SK-MEL-5 (cell line): ENCODE measurements around the gene MZF1. TPM values are rescaled to one million over a fixed set of nuclear protein-coding genes. Genes with fewer than 3 reads are reported as not detected.

Source experiments
- DNase-seq: peaks from one replicate; pipeline ENCODE4 v3.0.0-alpha.2; 2016; ENCODE audit warnings: low read depth, low spot score
- in situ Hi-C: cut with HindIII; loops from 2 replicates; pipeline ENCODE4 v1.10.0; 2016; ENCODE audit warnings: low sequenced_read_pairs, high pct_unique_total_duplicates, low pct_unique_long_range_greater_than_20kb
- total RNA-seq: library from RNA; depleted of rRNA; stranded (reverse); fragments of >200 nt; shearing (Covaris generic); gene quantifications from 2 replicates; pipeline ENCODE4 v1.2.3, GENCODE V29; 2014

Gene MZF1
- total RNA-seq, 1 experiment from 2014 or later = 5.4 TPM

GRCh38 chr19:58572026-58572817 lies 913 bp downstream of the MZF1 start:
- in situ Hi-C loops = no loop called here
- DNase-seq = no peak

- DNase-seq = no peak
- in situ Hi-C loops = no loop called here
These were observed 1.6 kb downstream of the MZF1 start for GRCh38 chr19:58571575-58571947.

- in situ Hi-C loops = no loop called here
- no peak for DNase-seq
These were observed 2.2 kb downstream of the MZF1 start for GRCh38 chr19:58570770-58571574.

GRCh38 chr19:58569943-58570670 lies 3.0 kb downstream of the MZF1 start:
- DNase-seq = no peak
- in situ Hi-C loops = no loop called here

- in situ Hi-C loops = no loop called here
- no peak for DNase-seq
These were observed 3.8 kb downstream of the MZF1 start for GRCh38 chr19:58569191-58569942.

- in situ Hi-C loops = no loop called here
- no peak for DNase-seq
These were observed 4.5 kb downstream of the MZF1 start for GRCh38 chr19:58568453-58569130.

- no peak for DNase-seq
- in situ Hi-C loops = no loop called here
These were observed 6.1 kb downstream of the MZF1 start for GRCh38 chr19:58566989-58567388.

GRCh38 chr19:58563823-58564222 lies 9.3 kb downstream of the MZF1 start:
- in situ Hi-C loops = no loop called here

GRCh38 chr19:58563034-58563573 lies 10.0 kb downstream of the MZF1 start:
- in situ Hi-C loops = no loop called here
- DNase-seq = no peak

More at GRCh38 chr19:58563823-58564222, 9.3 kb downstream of the MZF1 start:
- no peak for DNase-seq

- in situ Hi-C loops = no loop called here
- no peak for DNase-seq
These were observed 10.8 kb downstream of the MZF1 start for GRCh38 chr19:58562122-58563033.

- DNase-seq = no peak
- in situ Hi-C loops = no loop called here
These were observed 11.6 kb downstream of the MZF1 start for GRCh38 chr19:58561373-58562121.

- in situ Hi-C loops = no loop called here
- no peak for DNase-seq
These were observed 12.2 kb downstream of the MZF1 start for GRCh38 chr19:58560921-58561320.

- in situ Hi-C loops = no loop called here
- no peak for DNase-seq
These were observed 12.9 kb downstream of the MZF1 start for GRCh38 chr19:58560007-58560887.

GRCh38 chr19:58559275-58560006 lies 13.7 kb downstream of the MZF1 start:
- DNase-seq = peak; percentile 93
- in situ Hi-C loops = no loop called here
